ENCODE results near the gene ARRDC4.

Gene ARRDC4, protein sequence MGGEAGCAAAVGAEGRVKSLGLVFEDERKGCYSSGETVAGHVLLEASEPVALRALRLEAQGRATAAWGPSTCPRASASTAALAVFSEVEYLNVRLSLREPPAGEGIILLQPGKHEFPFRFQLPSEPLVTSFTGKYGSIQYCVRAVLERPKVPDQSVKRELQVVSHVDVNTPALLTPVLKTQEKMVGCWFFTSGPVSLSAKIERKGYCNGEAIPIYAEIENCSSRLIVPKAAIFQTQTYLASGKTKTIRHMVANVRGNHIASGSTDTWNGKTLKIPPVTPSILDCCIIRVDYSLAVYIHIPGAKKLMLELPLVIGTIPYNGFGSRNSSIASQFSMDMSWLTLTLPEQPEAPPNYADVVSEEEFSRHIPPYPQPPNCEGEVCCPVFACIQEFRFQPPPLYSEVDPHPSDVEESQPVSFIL

DNA sequence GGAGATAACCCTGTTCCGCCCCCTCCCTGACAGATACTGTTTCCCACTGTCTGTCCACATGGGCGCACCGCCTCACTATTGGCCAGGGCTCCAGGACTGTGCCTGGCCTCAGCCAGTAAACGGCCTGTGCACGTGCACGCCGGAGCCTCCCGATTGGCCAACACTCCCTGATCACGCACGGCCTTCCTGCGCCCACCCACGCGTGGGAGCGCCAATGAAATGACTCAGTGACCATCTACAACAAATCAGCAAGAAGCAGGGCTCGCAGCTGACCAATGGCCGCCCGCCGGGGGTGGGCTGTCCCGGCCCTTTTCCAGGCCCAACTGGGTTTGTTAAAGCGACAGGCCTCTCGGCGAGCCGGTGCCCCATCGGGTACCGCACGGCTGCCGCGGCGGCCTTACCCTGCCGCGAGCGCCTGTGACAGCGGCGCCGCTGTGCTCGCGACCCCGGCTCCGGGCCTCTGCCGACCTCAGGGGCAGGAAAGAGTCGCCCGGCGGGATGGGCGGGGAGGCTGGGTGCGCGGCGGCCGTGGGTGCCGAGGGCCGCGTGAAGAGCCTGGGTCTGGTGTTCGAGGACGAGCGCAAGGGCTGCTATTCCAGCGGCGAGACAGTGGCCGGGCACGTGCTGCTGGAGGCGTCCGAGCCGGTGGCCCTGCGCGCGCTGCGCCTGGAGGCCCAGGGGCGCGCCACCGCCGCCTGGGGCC lies at the start of gene ARRDC4:
ARRDC4 (plus strand) TSS at position 340 of the 703 bp plus-strand sequence; CDS start at position 499, 159 bp downstream.
- peak; percentile 97 for DNase-seq

DNA sequence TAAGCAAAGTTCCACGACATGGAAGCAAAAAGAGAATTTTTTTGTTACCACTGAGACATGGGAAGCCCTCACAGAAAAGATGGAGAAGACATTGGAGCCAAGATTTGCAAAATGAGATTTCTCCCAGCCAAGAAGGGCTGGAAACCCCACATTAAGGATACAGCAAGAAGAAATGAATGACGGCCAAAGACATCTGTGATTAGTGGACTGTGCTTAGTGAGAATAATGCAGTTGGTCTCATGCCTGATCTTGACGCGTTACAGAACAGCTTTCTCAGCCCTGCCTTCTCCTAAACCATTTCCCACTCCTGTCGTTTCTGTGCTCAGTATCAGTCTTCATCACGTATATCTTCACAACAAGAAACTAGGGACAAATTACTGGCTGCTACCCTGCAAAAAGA lies 45.8 kb upstream of the ARRDC4 start:
- no peak for DNase-seq

DNA sequence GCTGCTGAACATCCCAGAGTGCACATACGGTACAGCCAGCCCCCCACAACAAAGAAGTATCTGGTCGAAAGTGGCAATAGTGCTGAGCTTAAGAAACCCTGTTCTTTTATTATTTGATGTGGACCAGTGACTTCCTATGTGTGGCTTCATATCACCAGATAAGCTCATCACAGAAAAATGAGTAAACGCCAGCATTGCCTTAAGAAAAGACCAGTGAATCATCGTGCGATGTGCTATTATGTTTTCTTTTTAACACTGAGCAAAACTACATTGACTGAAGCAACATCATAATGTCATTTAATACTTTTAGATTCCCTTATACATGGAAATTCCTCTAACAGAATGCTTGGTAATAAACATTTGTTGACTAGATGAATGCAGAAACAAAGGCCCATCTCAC lies 45.2 kb upstream of the ARRDC4 start:
- no peak for DNase-seq

DNA sequence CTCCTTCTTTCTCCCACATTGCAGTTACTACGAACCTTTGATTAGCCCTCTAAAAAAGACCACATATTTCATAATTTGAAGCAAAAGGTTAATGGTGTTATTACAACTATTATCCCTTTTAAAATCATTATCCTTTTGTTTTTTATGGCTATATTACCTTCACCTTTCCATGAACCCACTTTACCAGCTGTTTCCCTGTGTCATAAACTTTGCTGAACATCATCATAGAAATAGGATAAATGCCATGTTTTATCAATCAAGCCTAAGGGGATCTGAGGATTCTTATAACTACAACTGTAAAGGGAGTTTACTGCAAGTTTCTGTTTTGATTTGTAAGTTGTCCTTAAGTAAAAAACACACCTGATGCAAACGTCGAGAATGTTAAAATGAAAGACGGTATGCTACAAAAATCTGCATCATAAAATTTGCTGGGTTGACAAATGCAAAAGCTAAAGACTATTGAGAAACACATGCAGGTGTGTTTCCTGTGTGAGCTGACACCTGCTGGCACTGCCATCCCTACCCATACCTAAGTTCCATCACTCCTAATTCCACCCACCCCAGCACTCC lies 39.1 kb upstream of the ARRDC4 start:
- no peak for DNase-seq

DNA sequence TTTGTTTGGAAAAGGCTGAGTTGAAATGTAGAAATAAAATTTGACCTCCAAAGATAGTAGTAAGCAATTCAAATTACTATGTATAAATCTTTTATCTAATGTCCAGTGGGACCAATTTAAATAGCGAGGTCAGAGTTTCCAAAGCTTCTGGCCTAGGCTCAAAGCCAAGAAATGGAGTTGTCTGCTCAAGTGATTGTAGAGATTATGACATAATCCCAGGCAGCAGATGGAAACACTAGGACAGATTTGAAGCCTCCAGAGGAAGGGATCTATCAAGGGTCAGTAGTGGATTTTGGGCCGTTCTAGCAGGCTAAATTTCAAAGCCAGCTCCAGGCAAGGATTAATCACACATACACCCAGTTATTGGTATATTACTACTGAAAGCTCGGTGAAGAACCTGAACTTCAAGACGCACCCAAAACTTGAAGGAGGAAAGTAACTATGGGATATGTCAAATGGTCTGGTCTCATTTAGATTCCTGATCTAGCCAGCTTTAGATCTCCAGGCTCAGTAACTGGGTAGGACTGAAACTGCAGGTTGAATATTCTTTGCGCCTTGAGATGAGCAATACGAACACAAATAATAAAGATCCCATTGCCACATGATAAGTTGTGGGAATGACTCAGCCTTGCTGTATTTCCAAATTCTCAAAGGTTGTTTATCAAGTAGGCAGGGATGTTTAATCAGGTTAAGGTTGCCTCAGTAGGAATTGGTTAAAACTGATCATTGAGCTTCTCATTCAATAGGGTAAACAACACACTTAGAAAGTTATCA lies 30.9 kb upstream of the ARRDC4 start:
- DNase-seq: no peak

DNA sequence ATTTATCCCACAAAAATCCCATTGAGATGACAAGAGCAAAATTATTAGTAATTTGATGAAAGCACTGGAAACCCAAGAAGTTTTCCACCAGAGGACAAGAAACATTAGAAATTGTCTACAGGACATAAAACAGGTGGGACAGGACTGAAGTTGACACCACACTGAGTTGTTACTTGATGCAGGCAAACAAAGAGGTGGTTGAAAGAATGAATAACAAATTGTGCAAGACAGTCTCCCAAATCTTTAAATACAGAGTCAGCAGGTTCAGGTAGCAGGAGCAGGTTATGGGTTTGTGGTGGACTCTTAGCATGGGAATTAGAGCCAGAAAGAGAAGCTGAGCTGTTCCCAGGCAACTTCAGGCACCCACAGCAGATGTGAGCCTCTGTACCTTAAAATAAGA lies 30.3 kb upstream of the ARRDC4 start:
- no peak for DNase-seq

DNA sequence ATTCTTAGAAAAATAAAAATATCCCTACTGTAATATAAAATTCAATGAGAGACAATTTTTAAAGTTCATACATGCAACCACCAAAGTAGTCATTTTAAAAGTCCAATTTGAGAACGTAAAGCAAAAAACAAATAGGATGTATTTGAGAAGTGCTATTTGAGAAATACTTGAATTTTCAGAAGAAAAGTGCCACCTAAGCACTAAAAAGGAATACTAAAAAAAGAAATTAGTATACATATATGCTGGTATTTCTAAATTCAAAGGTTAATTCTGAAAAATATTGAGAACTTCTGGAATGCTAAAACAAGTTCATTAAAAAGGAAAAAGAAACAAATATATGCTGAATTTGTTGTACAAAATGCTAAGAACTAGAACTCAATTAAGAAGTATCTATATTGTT lies 29.2 kb upstream of the ARRDC4 start:
- DNase-seq: no peak

DNA sequence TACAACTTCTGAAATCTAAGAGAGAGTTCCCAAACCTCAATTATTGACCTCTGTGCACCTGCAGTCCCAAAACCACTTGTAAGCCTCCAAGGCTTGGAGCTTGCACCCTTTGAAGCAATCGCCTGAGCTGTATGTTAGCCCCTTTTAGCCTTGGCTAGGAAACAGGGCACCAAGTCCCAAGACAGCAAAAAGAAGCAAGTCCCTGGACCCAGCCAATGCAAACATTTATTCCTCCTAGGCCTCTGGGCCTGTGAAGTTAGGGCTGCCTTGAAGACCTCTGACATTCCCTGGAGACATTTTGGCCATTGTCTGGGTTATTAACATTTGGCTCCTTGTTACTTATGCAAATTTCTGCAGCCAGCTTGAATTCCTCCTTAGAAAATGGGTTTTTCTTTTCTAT lies 26.9 kb upstream of the ARRDC4 start:
- no peak for DNase-seq

DNA sequence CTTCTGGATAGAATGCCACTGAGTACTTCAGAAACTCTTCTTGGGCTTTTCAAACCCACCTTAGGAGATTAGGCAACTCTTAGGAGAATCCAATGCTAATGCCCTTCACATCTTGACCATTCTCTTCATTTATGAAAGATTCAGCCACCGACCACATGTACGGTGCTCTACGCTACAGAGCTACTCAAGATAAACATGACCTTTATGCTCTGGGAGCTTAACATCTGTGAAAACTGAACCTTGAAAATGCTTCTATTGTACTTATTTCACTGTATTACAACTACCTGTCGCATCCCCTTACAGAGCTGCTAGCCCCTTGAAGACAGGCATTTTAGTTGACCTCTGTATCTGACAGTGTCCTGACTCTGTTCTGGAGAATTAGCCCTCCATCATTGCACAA lies 19.5 kb upstream of the ARRDC4 start:
- DNase-seq: no peak

DNA sequence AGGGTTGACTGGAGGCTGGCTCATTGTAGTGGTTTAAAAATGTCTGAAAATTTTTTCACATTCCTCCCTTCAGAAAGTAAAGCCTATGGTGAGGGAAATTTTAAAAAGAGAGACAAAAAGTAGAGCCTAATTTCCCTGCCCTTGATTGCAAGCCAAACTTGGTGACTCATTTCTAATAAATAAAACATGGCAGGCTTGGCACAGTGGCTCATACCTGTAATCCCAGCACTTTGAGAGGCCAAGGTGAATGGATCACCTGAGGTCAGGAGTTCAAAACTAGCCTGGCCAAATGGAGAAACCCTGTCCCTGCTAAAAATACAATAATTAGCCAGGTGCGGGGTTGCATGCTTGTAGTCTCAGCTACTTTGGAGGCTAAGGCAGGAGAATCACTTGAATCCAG lies 18.9 kb upstream of the ARRDC4 start:
- DNase-seq: no peak

DNA sequence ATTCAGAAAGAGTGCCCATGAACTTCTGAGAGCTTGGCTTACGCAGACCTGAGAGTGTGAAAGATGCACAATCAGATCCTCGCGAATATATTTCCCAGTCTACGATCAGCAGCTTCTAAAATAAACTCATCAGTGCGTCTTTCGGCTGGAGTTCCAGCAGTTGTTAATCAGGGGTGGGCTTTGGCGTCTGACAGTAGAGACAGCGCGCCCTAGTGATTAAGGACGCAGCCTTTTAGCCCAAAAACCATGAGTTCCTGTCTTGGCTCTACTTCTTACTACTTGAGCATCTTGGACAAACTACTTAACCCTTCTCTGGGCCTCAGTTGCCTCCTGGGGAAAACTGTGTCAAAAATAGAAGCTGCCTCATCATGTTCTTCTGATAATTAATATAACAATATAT lies 15.8 kb upstream of the ARRDC4 start:
- no peak for DNase-seq

DNA sequence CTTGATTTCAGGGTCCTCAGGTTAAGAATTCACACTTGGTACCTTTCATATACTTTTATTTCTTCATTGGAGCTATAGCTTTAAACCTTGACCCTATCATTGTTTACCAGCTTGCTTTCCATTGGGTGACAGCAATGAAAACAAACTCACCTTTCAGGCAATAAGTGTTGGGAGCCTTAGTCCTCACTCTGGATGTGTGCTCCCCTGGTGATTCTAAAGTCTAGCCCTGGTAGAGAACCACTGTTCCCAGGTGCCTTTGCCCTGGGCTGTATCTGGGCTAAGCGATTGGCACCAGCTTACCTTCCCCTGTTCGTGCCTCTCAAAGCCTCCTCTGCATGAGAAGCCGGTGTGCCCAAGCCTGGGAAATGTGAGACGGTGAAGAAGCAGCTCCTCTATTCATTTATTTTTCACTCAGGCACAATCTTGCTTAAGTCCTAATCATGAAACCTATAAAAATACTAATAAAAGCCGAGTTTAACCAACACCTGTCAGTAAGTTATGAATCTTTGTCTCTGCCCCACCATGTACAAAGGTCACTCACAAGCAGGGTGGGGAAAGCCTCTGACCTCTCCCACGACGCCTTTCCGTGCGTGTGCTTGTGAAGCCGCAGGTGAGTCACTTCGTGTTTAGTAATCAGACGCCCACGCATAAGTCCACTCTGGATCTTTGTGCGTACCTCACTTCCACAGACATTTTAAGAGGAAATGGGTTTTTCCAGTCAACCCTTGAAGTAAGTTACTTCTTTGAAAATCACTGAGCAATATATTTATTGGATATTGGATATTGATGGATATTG lies 12.8 kb upstream of the ARRDC4 start:
- DNase-seq: no peak

DNA sequence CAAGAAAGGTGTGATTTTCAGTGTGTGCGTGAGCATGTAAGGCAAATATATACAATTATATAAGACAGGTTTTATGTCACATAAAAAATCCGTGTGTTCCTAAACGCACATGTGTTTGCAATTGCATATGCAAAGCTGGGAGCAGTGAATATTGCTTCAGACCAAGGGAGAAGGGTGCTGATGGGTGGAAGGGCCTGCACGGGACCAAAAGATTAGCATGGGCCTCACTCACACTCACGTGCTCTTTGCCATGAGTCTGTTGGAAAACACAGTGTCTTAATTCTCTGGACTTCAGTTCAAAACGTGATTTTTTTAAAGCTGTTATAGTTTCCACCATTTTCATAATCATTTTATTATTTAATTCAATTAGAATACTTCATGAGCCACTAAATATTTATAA lies 7.2 kb upstream of the ARRDC4 start:
- no peak for DNase-seq

DNA sequence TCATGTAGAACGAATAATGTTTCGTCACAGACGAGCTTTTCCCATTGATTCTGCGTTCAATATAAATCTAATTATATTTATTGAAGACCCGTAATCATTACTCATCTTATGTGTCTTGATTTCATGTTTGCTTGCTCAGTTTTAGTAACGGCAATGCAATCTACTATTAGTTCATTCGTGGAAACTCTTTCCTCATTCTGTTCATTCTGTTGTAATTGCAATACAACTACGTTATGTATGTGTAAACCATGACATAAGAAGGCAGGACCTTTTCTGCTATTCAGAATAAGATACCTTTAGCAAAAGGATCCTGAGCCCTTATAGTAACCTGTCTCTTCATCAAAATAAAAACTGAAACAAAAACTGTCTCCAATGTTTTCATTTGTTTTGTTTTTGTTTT lies 6.8 kb upstream of the ARRDC4 start:
- DNase-seq: no peak

DNA sequence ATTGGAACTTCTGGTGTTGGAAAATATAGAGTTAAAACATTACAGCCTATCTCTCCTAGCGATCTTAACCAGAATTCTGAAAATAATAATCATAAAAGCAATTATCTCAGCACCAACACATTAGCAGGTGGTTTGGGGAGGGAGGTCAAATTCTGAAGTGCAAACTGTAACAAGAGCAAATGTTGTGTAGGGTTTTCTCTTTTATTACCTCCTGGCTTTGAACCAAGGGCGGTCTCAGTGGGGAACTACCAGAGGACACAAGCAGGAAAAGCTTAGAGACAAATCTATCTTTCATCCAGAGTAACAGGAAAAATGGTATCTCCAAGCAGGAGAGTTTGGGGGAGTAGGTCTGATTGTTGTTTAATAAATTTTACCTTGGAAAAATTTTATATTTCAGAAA lies 5.5 kb upstream of the ARRDC4 start:
- DNase-seq: no peak

DNA sequence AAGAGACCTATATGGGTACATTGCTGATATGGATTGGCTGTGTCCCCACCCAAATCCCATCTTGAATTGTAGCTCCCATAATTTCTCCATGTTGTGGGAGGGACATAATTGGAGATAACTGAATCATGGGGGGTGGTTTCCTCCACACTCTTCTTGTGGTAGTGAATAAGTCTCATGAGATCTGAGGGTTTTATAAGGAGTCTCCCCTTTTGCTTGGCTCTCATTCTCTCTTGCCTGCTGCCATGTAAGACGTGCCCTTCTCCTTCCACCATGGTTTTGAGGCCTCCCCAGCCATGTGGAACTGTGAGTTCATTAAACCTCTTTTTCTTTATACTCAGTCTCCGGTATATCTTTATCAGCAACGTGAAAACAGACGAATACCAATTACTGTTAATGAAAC lies 5.0 kb upstream of the ARRDC4 start:
- no peak for DNase-seq

DNA sequence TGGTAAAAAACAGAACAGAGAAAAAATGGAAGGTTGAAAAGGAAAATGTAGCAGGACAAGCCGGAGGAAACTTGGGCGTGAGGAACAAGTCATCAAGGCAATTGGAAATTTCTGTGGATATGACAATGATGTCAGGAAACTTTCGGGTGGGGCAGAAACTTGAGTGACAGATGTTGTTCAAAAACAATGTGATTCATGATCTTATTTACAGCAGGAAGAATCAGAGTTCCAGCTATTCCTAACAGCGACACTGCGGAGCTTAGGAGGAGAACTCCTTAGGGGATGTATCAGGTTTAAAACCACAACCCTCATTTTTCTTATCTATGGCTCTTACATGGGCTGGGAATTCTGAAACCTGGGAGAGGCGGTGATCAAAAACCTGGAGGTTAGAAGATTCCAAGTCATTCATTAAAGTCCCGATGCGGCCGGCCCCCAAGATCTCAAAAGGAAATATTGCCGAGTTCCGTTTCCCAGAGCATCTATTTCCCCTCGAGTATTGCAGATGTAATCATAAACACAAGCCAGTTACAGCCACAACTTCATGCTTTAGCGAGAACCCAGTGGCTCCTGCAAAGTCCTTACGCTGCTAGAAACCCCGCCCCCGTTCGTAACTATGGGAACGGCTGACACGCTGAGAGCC lies 659 bp upstream of the ARRDC4 start:
- DNase-seq: peak; percentile 62

DNA sequence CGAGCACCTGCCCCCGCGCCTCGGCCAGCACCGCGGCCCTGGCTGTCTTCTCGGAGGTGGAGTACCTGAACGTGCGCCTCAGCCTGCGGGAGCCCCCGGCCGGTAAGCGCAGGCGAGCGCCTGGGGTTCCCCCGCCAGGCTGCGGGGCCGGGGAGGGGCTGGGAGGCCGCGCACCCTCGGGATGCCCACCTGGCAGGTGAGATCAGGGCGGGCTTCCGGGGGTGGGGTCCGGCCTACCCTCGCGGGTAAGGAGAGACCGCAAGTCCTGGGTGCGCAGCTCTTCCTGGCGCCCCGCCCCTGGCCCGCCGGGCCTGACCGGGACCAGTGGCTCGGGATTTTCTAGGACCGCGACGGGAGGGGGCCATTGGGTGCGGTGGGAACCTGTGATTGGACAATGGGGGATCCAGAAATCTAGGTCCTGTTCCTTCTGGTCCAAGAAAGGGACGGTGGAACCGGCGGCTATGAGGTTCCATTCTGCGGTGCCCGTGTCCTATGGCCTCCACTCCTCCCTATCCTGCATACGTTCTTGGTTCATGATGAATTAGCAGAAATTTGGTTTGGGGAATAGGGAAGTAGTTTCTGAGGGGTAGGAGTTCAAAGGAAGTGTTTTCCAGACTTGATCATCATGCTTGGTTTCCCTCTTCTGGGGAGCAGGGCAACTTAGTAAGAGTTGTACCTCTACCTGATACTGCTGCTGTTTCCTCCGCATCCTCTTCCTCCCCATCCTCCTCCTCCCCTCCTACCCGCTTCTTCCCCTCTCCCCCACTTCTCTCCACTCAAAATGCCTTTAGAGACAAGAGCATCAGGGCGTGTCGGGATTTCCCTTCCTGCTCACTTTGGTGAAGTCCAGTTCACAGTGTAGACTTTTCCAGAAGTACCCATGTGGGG lies 808 bp downstream of the ARRDC4 start:
- DNase-seq: no peak

DNA sequence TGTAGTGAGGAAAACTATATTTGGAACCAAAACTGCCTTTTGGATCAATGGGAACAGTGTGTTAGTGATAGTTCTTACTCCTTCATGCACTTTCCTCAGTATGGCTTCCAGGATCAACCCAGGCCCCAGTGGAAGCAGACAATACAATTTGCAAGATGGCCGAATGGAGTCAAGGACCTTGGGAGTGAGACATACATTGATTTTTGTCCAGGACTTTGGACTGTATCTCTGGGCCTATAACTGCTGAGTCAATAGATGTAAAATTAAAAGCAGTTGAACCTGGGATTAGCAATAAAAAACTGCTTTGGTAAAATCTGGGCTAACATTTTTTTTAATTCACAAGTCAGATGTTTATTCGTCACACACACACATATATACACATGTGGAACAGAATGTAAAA lies 1.8 kb downstream of the ARRDC4 start:
- DNase-seq: no peak

DNA sequence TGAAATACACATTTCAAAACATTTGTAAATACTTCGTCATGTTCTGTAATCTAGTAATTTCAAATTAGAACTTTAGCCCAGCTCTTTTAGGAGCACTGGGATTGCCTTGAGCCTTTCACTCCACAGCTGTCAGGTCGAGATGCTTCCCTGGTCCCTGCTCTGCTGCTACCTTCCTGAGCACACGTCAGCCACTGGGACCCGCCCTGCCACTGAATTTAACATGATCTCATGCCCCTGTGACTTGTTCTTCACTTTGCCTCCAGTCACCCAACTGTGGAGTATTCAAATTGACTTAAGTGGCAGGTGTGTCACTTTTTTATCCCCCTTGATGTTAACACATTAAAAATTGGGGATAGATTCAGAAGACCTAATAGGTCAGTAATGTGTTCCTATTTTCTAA lies 3.3 kb downstream of the ARRDC4 start:
- DNase-seq: no peak

DNA sequence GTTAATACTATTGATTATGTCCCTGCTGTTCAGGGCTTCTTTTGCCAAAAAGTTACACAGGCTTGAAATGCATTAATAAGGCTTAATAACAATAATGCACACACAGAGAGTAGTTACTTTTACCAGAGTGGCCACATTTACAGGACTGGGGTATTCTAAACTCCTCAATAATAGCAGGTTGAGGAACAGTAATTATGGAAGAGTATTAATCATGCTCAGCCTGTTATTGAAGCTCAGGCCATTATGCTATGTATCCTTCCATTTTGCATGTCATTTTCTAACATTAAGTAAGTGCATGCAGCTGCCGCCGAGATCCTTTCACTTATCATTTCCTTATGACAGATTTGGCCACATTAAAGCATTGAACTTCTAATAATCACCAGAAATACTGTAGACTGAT lies 5.7 kb downstream of the ARRDC4 start:
- peak; percentile 61 for DNase-seq

Data from NCI-H2227 treated with DMSO at 0.1 percent for 48 hours (cell line).